ENCODE data around the gene CWC25.

DNA sequence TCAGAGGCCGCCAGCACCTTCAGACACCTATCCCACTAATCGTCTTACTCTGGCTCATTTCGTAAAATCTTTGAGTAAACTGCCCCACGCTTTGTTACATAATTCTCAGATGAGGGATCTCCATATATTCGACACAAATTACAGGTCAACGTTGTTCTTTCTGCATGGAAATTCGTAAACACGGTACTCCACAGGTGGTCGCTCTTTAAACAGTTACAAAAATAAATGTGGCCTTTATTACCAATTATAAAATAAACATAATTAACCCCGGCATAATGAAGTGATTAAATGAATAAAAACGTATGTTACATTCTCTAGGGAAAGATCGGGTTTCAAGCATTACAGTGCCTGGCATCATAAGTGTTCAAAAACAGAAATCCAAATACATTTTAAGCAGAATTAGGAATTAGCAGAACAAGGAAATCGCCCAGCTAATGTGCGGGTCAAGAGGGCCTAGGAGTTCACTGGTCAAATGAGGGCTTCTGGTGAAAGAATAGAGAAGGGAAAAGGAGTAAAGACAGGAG, 24.8 kb downstream of the CWC25 start:
- no peak for TF ChIP-seq ATF1 (CRISPR knock-in tag; IDR thresholded peaks at IDR 0.05)
- TF ChIP-seq, protein P1, sequence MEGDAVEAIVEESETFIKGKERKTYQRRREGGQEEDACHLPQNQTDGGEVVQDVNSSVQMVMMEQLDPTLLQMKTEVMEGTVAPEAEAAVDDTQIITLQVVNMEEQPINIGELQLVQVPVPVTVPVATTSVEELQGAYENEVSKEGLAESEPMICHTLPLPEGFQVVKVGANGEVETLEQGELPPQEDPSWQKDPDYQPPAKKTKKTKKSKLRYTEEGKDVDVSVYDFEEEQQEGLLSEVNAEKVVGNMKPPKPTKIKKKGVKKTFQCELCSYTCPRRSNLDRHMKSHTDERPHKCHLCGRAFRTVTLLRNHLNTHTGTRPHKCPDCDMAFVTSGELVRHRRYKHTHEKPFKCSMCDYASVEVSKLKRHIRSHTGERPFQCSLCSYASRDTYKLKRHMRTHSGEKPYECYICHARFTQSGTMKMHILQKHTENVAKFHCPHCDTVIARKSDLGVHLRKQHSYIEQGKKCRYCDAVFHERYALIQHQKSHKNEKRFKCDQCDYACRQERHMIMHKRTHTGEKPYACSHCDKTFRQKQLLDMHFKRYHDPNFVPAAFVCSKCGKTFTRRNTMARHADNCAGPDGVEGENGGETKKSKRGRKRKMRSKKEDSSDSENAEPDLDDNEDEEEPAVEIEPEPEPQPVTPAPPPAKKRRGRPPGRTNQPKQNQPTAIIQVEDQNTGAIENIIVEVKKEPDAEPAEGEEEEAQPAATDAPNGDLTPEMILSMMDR (IDR thresholded peaks at IDR 0.05): no peak

All from WTC11 (cell line).